Activated T-cell treated with anti-CD3 and anti-CD28 coated beads for 24 hours (primary cell): ENCODE data around the gene ZSCAN5A.
"Not testable (repeated sequence)": the region's sequence is repeated elsewhere in the genome, so short reads cannot be mapped to it uniquely, and the experiment has no call there.

ENCODE experiments used
- DNase-seq: peaks from one replicate; pipeline ENCODE4 v3.0.0-alpha.2; 2020; ENCODE audit warnings: low read depth

Gene ZSCAN5A

GRCh38 chr19:56314381-56315076 is at the start of gene ZSCAN5A:
TSS of gene ZSCAN5A (minus strand) at chr19:56314839. CDS start at chr19:56225046, 89,793 bp downstream.
- peak; percentile 97 for DNase-seq

DNA sequence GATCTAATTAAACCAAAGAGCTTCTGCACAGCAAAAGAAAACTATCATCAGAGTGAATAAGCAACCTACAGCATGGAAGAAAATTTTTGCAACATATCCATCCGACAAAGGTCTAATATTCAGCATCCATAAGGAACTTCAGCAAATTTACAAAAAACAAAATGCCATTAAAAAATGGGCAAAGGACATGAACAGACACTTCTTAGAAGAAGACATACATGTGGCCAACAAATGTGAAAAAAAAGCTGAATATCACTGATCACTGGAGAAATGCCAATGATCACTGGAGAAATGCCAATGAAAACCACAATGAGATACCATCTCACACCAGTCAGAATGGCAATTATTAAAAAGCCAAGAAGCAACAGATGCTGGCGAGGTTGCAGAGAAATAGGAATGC is 46.2 kb upstream of the ZSCAN5A start:
- DNase-seq = no peak

GRCh38 chr19:56356944-56357343 is 42.3 kb upstream of the ZSCAN5A start:
- DNase-seq = no peak

GRCh38 chr19:56355517-56355916 is 40.9 kb upstream of the ZSCAN5A start:
- DNase-seq = no peak

DNA sequence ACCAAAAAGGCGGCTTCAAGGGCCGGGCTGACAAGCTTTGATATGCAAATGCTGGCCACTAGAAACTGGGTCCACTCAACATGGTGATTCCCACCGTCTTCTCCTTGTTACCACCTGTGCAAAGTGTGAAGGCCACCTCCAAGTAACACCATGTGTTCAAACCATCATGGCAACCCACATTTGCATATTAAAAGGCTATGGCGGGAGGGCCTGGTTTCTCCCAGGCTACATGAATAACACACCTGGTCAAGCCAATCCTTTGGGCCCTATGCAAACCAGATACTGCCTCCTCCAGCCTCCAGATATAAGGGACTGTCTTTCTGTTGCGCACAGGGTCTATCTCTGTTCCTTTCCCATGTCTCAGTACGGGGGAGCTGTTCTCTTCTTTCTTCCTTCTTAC is 36.6 kb upstream of the ZSCAN5A start:
- no peak for DNase-seq

DNA sequence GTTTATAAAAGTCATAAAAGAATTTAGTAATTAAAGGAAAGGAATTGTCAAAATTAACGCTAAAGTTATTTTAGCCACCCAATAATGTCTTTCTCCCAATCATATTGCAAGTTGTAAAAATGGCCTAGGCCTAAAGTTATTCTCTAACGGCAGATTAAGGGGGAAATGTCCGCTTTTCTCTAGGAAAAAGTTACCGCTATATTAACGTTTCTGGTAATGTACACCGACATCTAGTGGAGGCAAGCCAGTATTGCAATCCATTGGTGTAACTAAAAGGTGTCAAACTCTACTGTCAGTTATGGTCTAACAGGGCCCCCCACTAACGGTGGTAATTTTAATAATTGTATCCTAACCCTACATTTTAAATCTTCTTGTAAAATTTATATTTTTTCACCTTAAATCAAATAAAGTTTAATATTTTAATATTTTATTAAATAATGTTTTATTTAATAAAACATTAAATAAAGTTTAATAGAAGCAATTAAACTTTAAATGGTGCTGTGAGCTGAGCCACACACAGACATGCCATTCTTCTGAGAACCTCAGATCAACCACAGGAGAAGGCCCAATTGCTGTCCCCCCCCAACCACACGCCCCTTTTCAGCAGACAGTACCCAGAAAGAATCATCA is 35.9 kb upstream of the ZSCAN5A start:
- DNase-seq = peak; percentile 40

DNA sequence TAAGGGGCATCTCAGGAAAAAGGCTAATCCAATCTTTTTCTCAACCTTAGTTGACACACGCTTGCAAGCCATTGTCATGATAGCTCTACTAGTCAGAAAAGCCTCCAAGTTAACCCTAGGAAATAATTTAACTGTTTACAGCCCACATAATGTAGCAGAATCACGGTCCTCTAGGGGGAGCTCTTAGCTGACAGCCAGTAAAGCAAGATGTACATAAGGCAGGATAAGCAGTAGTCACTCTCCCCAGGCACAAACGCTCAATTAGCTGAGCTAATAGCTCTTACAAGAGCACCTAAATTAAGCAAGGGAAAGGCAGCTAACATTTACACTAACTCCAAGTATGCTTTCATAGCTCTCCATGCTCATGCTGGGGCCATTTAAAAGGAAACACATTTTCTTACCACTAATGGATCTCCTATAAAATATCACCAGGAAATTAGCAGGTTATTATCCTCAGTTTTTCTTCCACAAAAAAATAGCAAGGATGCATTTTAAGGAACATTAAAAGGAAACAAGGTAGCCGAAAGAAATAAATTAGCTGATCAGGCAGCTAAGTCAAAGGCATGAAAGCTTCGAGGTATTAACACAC is 33.7 kb upstream of the ZSCAN5A start:
- peak; percentile 10 for DNase-seq

DNA sequence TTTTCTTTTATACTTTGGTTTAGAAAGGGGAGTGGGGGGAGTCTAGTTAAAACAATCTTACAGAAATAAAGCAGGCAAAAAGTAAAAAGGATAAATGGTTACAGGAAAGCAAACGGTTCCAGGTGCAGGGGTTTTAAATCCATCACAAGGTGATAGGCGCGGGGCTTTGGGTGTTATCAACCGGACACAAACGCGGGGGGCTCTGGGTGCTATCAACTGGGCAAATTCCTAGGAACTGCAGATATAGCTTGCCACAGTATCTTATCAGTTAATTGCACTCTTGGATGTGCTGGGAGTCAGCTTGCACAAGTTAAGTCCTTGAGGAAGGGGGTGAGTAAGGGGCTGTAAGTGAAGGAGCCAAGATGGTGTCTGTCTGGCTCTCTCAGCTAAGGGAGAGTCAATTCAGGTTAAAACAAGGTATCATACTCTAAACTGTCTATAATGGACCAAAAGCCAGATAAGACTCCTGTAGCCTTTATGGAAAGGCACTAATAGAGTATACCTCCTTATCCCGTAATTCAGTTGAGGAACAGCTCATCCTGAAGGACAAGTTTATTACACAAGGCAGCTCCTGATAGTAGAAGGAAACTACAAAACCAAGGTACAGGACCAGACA is 32.6 kb upstream of the ZSCAN5A start:
- no peak for DNase-seq

- no peak for DNase-seq
Observed at GRCh38 chr19:56341948-56342347, 27.3 kb upstream of the ZSCAN5A start.

GRCh38 chr19:56339031-56339430 is 24.4 kb upstream of the ZSCAN5A start:
- DNase-seq = not testable (repeated sequence)

DNA sequence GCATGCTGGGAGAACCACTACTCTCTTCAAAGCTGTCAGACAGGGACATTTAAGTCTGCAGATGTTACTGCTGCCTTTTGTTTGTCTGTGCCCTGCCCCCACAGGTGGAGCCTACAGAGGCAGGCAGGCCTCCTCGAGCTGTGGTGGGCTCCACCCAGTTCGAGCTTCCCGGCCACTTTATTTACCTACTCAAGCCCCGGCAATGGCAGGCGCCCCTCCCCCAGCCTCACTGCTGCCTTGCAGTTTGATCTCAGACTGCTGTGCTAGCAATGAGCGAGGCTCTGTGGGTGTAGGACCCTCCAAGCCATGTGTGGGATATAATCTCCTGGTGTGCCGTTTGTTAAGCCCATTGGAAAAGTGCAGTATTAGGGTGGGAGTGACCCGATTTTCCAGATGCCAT is 22.4 kb upstream of the ZSCAN5A start:
- not testable (repeated sequence) for DNase-seq

DNA sequence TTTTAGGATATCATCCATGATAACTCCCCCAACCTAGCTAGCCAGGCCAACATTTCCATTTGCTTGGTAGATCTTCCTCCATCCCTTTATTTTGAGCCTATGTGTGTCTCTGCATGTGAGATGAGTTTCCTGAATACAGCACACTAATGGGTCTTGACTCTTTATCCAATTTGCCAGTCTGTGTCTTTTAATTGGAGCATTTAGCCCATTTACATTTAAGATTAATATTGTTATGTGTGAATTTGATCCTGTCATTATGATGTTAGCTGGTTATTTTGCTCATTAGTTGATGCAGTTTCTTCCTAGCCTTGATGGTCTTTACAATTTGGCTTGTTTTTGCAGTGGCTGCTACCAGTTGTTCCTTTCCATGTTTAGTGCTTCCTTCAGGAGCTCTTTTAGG is 20.7 kb upstream of the ZSCAN5A start:
- not testable (repeated sequence) for DNase-seq

- peak; percentile 24 for DNase-seq
Observed at GRCh38 chr19:56333506-56333905, 18.9 kb upstream of the ZSCAN5A start.

- DNase-seq = no peak
Observed at GRCh38 chr19:56332695-56333094, 18.1 kb upstream of the ZSCAN5A start.

GRCh38 chr19:56324436-56324835 is 9.8 kb upstream of the ZSCAN5A start:
- DNase-seq = no peak

DNA sequence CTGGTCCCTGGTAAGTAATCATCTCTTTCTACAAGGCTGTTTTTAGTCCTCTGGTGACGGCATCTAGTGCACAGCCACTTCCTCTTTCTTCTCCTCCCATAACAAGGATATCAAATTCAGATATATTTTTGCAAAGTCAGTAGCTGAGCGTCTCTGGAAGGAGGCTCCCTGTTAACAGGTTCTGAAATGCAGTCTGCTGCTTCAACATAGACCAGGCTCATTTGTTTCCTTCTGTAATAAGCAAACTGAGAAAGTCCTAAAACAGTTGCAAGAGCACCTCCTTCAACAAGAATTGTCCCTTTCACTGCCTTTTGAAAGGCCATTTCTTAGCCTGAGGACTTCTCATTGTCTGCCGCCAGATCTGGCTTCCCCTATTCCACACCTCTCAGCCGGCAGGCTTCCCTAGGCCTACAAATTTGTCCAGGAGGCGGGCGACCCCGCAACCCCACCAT is 7.4 kb upstream of the ZSCAN5A start:
- no peak for DNase-seq

DNA sequence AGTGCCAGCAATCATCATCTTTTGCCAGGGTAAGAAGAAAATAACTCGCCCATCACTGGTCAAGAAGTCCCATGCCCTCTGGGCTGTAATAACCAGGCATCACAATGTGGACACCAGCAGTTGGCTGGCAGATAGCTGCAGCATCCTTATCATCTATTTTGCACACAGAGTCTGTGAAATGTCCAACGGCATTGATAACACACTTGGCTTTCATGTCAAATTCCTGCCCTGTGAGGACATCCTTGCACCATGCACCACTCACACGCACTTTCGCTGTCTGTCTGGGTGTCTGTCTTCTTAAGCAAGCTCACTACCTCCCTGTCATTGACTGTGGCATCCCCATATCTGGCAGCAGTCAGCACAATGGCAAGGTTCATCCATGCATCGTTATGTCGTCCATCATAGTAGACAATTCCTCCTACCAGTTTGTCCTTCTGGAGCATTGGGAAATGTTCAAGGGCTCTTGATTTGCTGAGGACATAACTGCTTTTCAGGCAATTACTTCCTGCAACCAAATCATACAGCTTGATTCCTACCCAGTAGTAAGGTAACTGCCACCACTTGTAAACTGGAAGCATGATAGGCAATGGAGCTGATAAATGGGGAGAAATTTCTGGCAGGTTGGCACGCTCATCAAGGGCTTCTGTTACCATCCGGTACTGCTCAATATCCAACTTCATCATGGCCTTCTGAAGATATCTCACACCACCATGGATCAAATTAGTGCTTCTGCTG is 6.8 kb upstream of the ZSCAN5A start:
- DNase-seq = no peak

GRCh38 chr19:56319991-56320390 is 5.4 kb upstream of the ZSCAN5A start:
- no peak for DNase-seq

- DNase-seq = no peak
Observed at GRCh38 chr19:56317749-56318148, 3.1 kb upstream of the ZSCAN5A start.

DNA sequence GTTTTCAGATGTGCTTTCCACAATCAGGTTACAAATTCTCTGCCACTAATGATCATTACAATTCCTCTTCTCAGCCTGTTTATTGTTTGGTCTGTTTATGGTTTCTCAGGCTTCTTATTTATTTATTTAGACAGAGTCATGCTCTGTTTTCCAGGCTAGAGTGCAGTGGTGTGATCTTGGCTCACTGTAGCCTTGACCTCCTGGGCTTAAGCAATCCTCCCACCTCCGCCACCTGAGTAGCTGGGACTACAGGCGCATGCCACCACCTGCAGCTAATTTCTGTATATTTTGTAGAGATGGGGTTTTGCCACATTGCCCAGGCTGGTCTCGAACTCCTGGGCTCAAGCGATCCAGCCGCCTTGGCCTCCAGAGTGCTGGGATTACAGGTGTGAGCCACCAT is 2.1 kb upstream of the ZSCAN5A start:
- DNase-seq = no peak

DNA sequence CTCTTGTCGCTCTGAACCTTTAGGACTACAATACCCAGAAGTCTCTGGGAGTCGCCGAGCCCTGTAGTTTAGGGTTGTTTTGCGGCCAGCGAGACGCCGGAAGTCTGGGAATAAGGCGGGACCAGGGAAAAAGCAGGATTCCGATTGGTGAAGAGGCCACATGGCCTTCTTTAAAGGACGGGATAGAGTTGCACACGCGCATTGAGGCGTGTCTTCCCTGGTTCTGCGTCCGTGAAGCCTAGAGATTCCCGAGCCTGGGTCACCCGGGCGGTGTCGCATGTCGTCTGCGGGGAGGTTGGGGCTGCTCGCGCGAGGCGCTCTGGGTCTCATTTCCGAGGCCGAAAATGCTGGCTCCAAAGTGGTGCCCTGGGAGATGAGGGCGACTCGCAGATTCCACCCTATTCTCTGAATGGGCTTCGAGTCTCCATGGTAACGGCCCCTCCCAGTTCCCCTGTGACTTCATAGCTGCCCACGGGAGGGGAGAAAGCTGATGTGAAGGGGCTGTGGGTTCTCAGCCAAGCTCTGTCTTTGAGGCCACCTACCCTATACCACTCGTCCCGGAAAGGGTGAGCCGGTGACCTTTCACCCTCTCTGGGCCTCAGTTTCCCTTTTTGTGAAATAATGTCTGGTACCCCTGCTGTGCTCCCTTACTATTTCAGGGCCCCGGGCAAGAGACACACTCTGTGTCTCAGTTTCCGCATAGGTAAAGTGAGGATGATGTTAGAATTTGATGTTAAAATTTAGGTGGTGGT is 614 bp upstream of the ZSCAN5A start:
- DNase-seq = peak; percentile 91

- DNase-seq = no peak
Observed at GRCh38 chr19:56314018-56314380, 640 bp downstream of the ZSCAN5A start.
